GM12874 (cell line): Measurements from ENCODE around the gene DAP.

ENCODE experiments used
- CTCF ChIP-seq: IDR thresholded peaks from 2 replicates; pipeline ENCODE4 v1.5.1; 2011; ENCODE audit warnings: low read depth, mild to moderate bottlenecking, control low read depth, low read length, moderate library complexity; ENCODE audit not compliant: insufficient read depth

Gene DAP

GRCh38 chr5:10655972-10656830 lies 104.8 kb downstream of the DAP start:
- TF ChIP-seq CTCF = no peak

- TF ChIP-seq CTCF = no peak
Observed at GRCh38 chr5:10655161-10655971, 105.7 kb downstream of the DAP start.

DNA sequence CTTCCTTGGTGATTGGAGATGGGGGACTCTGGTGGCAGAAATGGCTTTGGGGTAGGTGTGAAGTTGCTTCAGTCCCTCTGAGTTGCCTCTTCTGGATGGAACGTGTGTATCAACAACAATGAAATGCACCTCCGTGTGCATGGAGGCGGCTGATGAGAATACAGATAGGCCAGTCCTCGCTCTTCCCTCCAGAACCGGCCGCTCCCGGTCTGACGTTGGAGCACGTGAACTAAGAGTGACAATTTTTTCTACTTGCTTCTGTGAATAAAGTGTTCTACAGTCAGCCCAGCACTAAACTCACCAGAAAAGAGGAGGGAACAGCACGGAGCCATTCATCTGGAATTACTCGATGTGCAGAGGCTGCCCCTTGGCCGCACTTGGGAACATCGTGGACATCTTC lies 106.5 kb downstream of the DAP start:
- no peak for TF ChIP-seq CTCF

GRCh38 chr5:10653751-10654400 lies 107.2 kb downstream of the DAP start:
- TF ChIP-seq CTCF = no peak

GRCh38 chr5:10653043-10653442 lies 108.0 kb downstream of the DAP start:
- TF ChIP-seq CTCF = no peak

GRCh38 chr5:10652606-10653005 lies 108.4 kb downstream of the DAP start:
- TF ChIP-seq CTCF = no peak

DNA sequence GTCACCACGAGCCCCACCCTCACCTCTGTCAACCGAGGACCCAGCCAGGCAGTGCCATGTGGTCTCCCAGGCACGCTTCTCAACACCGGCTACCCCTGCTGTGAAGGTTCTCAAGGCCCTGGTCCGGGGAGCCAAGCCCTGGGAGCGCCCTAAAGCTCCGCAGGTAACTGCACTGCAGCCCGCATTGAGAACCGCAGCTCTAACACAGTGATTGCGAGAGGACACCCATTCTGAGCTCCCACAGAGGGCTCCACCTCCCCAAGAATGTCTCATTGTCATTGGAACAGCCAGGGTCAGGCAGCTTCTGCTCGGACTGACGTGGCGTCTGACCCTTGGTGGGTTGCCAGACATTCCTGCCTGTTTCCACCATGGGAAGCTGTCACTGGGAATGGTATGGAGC lies 108.9 kb downstream of the DAP start:
- TF ChIP-seq CTCF = no peak
